Measurements from ENCODE around the gene ANKRD13B.

The ANKRD13B gene

DNA sequence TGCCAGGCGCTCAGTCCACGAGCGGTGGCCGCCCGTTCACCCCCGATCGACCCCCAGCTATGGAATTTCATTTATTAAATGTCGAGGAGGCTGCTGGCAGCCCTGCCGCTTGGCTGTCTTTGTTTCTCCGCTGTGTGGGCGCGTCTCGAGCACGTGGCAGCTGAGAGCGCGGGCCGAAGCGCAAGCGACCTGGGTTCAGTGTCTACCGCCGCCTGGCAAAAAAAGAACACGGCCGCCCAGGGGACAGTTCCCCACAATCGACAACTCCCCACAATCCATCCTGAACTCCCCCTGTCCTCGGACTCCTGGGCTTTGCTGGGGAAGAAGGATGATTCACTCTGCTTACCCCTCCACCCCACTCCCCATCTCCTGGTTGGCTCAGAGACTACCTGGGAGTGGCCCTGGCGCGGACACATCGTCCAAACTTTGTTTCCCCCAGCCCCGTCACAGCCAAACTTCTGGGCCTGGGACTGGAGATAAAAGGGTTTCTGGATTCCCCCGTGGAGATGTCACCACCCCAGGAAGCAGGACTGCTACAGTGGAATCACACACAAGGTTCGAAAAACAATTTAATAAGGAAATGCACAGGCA, 1.7 kb upstream of the ANKRD13B start:
- DNase-seq (ENCODE audit: insufficient read length, low spot score) (peak; percentile 50), FAIRE-seq (no peak)
- TF ChIP-seq POLR2A (IDR thresholded peaks at IDR 0.05; ENCODE audit: low read depth, low read length): no peak

DNA sequence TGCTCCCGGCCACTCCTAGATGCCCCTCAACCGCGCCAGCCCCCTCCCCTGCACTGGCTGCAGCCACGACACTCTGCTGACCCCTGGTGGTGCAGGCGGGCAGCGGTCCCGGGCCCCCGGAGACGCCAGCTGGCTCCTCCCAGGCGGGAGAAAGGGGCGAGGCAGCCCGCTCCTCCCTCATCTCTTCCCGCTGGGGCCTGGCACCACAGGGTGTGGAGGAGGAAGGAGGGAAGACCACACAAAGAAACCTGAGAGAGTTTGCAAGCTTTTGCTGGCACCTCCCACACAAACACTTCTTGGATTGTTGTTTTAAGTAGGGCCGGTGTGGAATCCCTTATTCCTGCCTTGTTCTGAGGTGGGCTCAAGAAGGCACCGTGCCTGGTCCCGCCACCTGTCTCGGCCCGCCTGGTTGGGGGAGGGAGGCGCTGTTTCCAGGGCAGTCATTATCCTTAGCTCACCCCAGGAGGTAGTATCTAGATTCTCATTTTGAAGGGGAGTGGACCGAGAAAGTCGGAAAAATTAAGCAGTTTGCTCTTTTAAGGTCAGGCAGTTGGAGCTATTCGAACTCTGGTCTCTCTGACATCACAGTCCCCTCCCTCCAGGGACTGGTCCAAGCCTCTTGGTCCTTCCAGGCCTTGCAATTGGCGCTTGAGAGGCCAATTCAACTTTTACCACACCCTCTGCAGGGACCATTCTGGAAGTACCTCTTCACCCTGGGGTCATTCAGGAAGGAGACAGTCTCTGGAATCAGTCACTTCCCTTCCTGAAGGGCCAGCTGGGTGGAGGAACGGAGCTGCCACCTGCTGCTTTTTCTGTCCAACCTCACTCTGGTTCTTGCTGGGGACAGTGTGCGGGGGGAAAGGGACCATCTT, 959 bp upstream of the ANKRD13B start:
- DNase-seq (ENCODE audit: insufficient read length, low spot score): peak; percentile 83
- no peak for TF ChIP-seq POLR2A (IDR thresholded peaks at IDR 0.05; ENCODE audit: low read depth, low read length)
- no peak for FAIRE-seq

DNA sequence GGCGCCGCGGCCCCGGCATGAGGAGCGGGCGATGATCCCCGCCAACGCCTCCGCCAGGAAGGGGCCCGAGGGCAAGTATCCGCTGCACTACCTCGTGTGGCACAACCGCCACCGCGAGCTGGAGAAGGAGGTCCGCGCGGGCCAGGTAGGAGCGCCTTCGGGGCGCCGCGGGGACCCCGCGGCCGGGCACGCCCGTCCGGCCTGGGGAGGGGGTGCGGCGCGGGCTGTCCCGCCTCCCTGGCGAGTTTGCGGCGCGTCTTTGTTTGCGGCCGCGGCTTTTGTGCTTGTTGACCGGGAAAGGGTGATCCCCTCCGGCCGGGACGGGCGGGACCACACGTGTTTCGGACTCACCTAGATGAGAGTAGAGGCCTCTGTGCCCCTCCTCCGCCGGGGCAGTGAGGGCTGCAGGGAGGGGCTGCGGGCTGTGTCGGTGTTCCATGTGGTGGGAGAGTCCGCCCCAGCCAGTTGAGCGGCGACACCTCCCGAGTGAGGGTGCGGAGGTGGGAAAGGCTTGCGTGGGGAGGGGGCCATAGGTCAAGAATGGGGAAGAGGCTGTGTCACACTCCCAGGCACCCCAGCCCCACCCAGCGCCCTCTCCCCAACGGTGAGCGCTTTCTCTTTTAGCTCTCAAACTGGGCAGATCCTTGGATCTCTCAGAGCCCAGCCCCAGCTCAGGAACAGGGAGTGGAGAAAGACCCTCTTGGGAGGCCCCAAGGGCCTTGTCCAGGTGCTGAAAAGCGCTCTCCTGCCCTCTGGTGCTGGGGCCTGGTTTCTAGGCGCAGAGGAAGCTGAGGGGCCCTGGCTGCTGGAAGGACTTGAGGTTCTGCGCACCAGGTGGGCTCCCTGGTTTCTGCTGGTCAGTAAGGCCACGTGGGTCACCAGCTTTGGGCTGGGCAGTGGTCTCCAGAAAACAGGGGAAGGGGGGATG, 923 bp downstream of the ANKRD13B start:
- no peak for FAIRE-seq
- no peak for TF ChIP-seq POLR2A (IDR thresholded peaks at IDR 0.05; ENCODE audit: low read depth, low read length)
- no peak for DNase-seq (ENCODE audit: insufficient read length, low spot score)

DNA sequence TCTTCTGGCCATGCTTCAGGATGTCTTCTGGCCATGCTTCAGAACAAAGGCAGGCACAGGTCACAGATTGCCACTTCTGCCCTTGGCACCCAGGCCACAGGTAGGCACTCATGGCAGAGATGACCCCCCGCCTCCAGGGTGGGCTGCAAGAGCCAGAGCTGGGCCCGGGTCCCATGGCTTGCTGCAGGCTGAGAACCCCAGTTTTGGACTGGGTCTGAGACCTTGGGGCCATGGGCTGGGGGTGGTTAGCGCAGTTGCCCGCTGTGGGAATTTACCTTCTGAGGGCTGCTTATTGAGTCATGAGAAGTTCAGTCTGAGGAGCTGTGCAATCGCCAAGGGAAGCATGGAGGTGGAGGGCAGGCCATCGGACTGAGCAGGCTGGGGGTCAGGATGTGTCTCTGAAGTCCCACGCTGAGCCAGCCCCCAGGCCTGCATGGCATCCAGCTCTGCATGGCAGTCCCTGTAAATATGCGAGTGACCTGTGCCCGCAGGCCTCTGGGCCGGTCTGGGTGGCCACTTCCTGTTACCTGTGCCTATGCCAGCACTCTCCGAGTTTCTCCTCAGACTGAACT, 1.7 kb downstream of the ANKRD13B start:
- FAIRE-seq (no peak), DNase-seq (ENCODE audit: insufficient read length, low spot score) (no peak)
- no peak for TF ChIP-seq POLR2A (IDR thresholded peaks at IDR 0.05; ENCODE audit: low read depth, low read length)

DNA sequence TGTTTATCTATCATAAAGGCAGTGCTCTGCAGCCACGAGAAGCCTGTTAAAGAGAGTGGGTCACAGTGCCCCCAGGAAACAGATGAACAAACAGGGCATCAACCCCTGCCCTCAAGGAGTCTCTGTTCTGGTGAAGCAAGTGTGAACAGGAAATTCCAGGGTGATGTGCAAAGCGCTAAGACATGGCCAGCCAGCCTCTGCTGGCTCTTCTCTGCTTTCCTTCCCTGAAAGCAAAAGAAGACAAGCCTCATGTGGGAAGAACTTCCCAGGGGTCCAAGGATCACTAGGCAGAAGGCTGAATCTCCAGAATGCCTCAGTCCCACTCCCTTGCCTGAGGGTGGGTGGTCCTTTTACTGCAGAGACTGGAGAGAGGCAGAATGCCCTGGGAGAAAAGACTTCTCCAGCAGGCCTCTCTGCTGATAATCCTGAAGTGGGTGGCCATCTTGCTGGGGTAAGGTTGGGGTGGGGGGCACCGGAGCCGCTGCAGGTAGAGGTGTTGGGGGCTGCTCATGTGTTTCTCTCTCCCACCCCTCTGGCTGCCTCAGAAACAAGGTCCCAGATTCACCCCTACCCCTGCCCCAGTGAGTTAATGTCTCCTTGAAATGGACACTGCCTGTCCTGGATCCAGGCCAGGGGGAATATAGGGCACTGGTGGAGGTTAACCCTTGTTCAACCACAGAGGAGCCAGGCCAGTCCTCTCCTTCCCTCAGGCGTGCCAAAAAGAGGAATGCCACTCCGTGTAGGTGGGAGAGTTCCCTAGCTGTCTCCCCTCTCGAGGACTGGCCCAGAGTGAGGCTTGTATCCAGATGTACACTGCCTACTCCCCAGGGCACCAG, 2.4 kb downstream of the ANKRD13B start:
- FAIRE-seq (no peak), DNase-seq (ENCODE audit: insufficient read length, low spot score) (no peak)
- TF ChIP-seq POLR2A (IDR thresholded peaks at IDR 0.05; ENCODE audit: low read depth, low read length): no peak

DNA sequence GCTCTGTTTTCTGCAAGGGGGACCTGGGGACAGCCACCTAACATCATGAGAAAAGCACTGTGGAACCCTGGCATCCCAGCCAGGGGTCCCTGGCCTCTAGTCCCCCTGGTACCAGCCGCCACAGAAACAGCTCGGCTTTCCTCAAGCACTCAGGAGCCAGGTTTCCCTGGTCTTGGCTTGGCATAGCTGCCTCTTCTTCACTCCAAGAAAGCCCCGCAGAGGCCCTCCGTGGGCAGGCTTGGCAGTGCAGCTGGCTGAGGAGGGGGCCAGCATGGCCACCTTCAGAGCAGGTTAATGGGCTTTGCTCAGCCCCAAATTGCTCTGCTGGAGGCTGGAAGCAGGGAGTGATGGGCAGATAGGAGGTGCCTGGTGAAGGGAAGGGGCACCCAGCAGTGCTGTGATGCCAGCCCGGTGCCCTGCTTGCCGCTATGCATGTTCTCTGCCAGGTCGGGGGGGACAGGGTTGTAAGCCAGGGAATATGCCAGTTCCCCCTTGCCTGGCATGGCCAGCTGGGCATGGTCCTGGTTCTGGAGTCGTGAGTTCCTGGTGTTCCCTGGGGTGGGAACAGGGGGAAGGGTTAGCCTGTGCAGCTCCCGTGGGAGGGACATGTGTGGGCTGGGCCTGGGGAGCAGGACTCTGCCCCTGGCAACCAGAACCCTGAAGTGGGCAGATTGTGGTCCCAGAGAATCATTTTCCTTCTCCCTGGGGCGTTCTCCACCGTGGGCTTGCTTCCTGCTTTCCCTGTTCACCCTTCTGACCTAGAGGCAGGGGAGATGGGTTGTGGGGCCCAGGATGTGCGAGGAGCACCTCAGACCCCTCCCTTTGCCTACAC, 3.2 kb downstream of the ANKRD13B start:
- DNase-seq (ENCODE audit: insufficient read length, low spot score): no peak
- no peak for TF ChIP-seq POLR2A (IDR thresholded peaks at IDR 0.05; ENCODE audit: low read depth, low read length)
- no peak for FAIRE-seq

- no peak for FAIRE-seq
- no peak for TF ChIP-seq POLR2A (IDR thresholded peaks at IDR 0.05; ENCODE audit: low read depth, low read length)
- DNase-seq (ENCODE audit: insufficient read length, low spot score): no peak
These were observed 3.9 kb downstream of the ANKRD13B start for GRCh38 chr17:29596811-29597210.

GRCh38 chr17:29597361-29598172, 4.6 kb downstream of the ANKRD13B start:
- DNase-seq (ENCODE audit: insufficient read length, low spot score): no peak
- FAIRE-seq: no peak
- no peak for TF ChIP-seq POLR2A (IDR thresholded peaks at IDR 0.05; ENCODE audit: low read depth, low read length)

- FAIRE-seq (no peak), DNase-seq (ENCODE audit: insufficient read length, low spot score) (no peak)
These were observed 10.3 kb downstream of the ANKRD13B start for GRCh38 chr17:29603109-29603674.

GRCh38 chr17:29607557-29608195, 14.7 kb downstream of the ANKRD13B start:
- no peak for FAIRE-seq
- no peak for TF ChIP-seq POLR2A (IDR thresholded peaks at IDR 0.05; ENCODE audit: low read depth, low read length)
- no peak for DNase-seq (ENCODE audit: insufficient read length, low spot score)

More at GRCh38 chr17:29603109-29603674, 10.3 kb downstream of the ANKRD13B start:
- TF ChIP-seq POLR2A (IDR thresholded peaks at IDR 0.05; ENCODE audit: low read depth, low read length): no peak

DNA sequence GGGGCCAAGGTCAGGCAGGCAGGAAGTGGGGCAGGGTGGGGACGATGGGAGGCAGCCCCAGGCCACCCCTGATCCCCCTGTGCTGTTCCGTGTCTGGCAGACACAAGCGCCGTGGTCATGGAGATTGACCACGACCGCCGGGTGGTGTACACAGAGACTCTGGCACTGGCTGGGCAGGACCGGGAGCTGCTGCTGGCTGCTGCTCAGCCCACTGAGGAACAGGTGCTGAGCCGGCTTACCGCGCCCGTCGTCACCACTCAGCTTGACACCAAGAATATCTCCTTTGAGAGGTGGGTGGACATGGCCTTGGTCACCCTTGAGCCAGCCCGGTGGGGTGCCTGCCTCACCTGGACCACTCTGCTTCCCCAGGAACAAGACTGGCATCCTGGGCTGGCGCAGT, 16.1 kb downstream of the ANKRD13B start:
- TF ChIP-seq POLR2A (IDR thresholded peaks at IDR 0.05; ENCODE audit: low read depth, low read length): no peak
- DNase-seq (ENCODE audit: insufficient read length, low spot score) (no peak), FAIRE-seq (no peak)
